NB4 (cell line): ENCODE results near the gene ELMOD2.

ENCODE experiments used
- MYC ChIP-seq: IDR thresholded peaks from 2 replicates; pipeline ENCODE4 v1.6.1; 2011; ENCODE audit warnings: low read depth, low read length
- POLR2A ChIP-seq: IDR thresholded peaks from 2 replicates; pipeline ENCODE4 v1.6.1; 2011; ENCODE audit warnings: mild to moderate bottlenecking; ENCODE audit not compliant: insufficient read length; ENCODE audit errors: extremely low read depth
- TF ChIP-seq, protein P1 (sequence below): IDR thresholded peaks from one replicate; pipeline ENCODE4 v1.5.1; 2012; ENCODE audit warnings: low read depth, low read length
- TF ChIP-seq, protein P2 (sequence below): IDR thresholded peaks from 2 replicates; pipeline ENCODE4 v1.6.1; 2011; ENCODE audit warnings: low read depth, low read length

- TF ChIP-seq, protein P1, sequence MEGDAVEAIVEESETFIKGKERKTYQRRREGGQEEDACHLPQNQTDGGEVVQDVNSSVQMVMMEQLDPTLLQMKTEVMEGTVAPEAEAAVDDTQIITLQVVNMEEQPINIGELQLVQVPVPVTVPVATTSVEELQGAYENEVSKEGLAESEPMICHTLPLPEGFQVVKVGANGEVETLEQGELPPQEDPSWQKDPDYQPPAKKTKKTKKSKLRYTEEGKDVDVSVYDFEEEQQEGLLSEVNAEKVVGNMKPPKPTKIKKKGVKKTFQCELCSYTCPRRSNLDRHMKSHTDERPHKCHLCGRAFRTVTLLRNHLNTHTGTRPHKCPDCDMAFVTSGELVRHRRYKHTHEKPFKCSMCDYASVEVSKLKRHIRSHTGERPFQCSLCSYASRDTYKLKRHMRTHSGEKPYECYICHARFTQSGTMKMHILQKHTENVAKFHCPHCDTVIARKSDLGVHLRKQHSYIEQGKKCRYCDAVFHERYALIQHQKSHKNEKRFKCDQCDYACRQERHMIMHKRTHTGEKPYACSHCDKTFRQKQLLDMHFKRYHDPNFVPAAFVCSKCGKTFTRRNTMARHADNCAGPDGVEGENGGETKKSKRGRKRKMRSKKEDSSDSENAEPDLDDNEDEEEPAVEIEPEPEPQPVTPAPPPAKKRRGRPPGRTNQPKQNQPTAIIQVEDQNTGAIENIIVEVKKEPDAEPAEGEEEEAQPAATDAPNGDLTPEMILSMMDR = no peak
- TF ChIP-seq, protein P2, sequence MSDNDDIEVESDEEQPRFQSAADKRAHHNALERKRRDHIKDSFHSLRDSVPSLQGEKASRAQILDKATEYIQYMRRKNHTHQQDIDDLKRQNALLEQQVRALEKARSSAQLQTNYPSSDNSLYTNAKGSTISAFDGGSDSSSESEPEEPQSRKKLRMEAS = no peak
- TF ChIP-seq POLR2A (no peak), MYC (no peak)
Measured at GRCh38 chr4:140579278-140579677, 55.3 kb downstream of the ELMOD2 start.
